ENCODE measurements around the gene TSPAN18.

GRCh38 chr11:44808053-44808753 is 81.4 kb downstream of the TSPAN18 start:
- no peak for TF ChIP-seq ZNF274 (IDR thresholded peaks at IDR 0.05; ENCODE audit: low read depth, low read length)
- no peak for TF ChIP-seq SUZ12 (IDR thresholded peaks at IDR 0.05; ENCODE audit: extremely low read depth, insufficient read depth, insufficient read length)
- TF ChIP-seq YY1 (IDR thresholded peaks at IDR 0.05; ENCODE audit: insufficient read depth, insufficient read length), result no peak
